ENCODE results near the gene ESM1. TPM values are rescaled to one million over a fixed set of nuclear protein-coding genes. Genes with fewer than 3 reads are reported as not detected.

Gene ESM1
- total RNA-seq, 4 donors from 2014 or later, result not detected

- no peak for TF ChIP-seq CTCF (IDR thresholded peaks at IDR 0.05; ENCODE audit: low read depth)
Observed at GRCh38 chr5:54930736-54931135, 54.7 kb downstream of the ESM1 start.

Other genes with a start within 250 kb of the ESM1 start
- 1 to 10 TPM in 3 of 4 donors, not detected in 1; 1.1 to 3.4 (median 2.6) TPM for gene GZMK, start 38.7 kb upstream of the ESM1 start, total RNA-seq
- 1 to 10 TPM in 3 of 4 donors, not detected in 1; 1.3 to 2.2 (median 1.8) TPM for gene GZMA, start 117.1 kb upstream of the ESM1 start, total RNA-seq
- gene GPX8, start 174.6 kb upstream of the ESM1 start, total RNA-seq, result 10 to 100 TPM in 3 of 4 donors, 1 to 10 TPM in 1; 5.7 to 19.7 (median 14.9) TPM
- gene CDC20B, start 187.6 kb upstream of the ESM1 start, total RNA-seq, result not detected
- not detected for gene MCIDAS, start 241.7 kb upstream of the ESM1 start, total RNA-seq
- under 1 TPM in 1 of 4 donors, not detected in 3; 0.44 TPM for gene CCNO, start 248.0 kb upstream of the ESM1 start, total RNA-seq

Data from subcutaneous adipose tissue (tissue), 4 donors.